ENCODE data around the gene ATP1B2. TPM values are rescaled to one million over a fixed set of nuclear protein-coding genes. Genes with fewer than 3 reads are reported as not detected.
"Not testable (repeated sequence)": the region's sequence is repeated elsewhere in the genome, so short reads cannot be mapped to it uniquely, and the experiment has no call there.

The ATP1B2 gene
- total RNA-seq, 1 donor, result not detected

DNA sequence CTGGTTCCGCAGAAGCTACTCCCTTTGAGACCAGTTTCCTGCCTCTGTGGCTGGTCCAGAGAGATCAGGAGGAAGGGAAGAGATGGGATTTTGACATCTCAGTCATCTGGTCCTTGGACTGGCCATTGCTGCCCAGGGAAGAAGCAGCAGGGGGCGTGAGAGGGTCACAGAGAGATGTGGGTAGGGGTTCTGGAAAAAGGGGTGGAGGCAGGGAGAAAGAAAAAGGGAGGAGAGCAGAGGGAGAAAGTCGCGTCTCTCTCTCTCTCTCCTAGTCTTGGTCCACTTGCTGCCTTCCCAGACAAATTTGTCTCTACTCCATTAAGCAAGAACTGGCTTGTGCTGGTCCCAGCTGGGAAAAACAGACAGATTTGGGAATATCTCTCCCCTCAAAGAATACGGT lies 16.3 kb upstream of the ATP1B2 start:
- peak; percentile 84 for TF ChIP-seq CTCF (IDR thresholded peaks at IDR 0.05; ENCODE audit: insufficient read depth, low read depth, low read length)
- H3K4me3 ChIP-seq (ENCODE audit: low read depth, low read length), result no peak overlapping the region
- peak; percentile 66 for DNase-seq (ENCODE audit: low read depth)

DNA sequence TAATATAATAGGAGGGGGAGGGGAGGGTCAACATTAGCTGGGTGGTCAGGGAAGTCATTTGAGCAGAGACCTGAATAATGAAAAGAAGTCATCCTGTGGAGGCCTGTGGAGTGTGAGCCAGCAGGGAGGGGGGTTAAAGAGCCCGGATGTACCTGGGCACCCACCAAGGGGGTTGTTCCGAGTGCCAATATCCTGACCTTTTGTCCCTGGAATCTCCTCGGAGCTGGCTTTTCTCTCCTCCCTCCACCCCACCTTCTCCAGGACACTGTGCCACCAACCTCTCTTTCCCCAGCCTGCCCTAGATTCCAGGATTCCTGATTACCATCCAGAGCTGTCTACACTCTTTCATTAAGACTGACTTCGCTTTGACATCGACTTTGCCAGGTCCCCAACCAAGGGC lies 14.6 kb upstream of the ATP1B2 start:
- H3K4me3 ChIP-seq (ENCODE audit: low read depth, low read length), result no peak overlapping the region
- no peak for DNase-seq (ENCODE audit: low read depth)
- no peak for TF ChIP-seq CTCF (IDR thresholded peaks at IDR 0.05; ENCODE audit: insufficient read depth, low read depth, low read length)

GRCh38 chr17:7640783-7641182 lies 9.9 kb upstream of the ATP1B2 start:
- no peak overlapping the region for H3K4me3 ChIP-seq (ENCODE audit: low read depth, low read length)
- TF ChIP-seq CTCF (IDR thresholded peaks at IDR 0.05; ENCODE audit: insufficient read depth, low read depth, low read length), result no peak
- no peak for DNase-seq (ENCODE audit: low read depth)

DNA sequence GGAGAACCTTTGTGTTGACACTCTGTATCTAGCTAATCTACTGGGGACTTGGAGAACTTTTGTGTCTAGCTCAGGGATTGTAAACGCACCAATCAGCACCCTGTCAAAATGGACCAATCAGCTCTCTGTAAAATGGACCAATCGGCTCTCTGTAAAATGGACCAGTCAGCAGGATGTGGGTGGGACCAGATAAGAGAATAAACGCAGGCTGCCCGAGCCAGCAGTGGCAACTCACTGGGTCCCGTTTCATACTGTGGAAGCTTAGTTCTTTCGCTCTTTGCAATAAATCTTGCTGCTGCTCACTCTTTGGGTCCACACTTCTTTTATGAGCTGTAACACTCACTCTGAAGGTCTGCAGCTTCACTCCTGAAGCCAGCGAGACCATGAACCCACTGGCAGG lies 9.1 kb upstream of the ATP1B2 start:
- not testable (repeated sequence) for DNase-seq (ENCODE audit: low read depth); H3K4me3 ChIP-seq (ENCODE audit: low read depth, low read length)

- DNase-seq (ENCODE audit: low read depth), result no peak
- no peak for TF ChIP-seq CTCF (IDR thresholded peaks at IDR 0.05; ENCODE audit: insufficient read depth, low read depth, low read length)
- H3K4me3 ChIP-seq (ENCODE audit: low read depth, low read length), result no peak overlapping the region
Observed at GRCh38 chr17:7644775-7645174, 6.0 kb upstream of the ATP1B2 start.

GRCh38 chr17:7646457-7646856 lies 4.3 kb upstream of the ATP1B2 start:
- H3K4me3 ChIP-seq (ENCODE audit: low read depth, low read length), result no peak overlapping the region
- no peak for TF ChIP-seq CTCF (IDR thresholded peaks at IDR 0.05; ENCODE audit: insufficient read depth, low read depth, low read length)
- DNase-seq (ENCODE audit: low read depth), result no peak

GRCh38 chr17:7647018-7647417 lies 3.7 kb upstream of the ATP1B2 start:
- H3K4me3 ChIP-seq (ENCODE audit: low read depth, low read length), result no peak overlapping the region
- DNase-seq (ENCODE audit: low read depth), result no peak
- no peak for TF ChIP-seq CTCF (IDR thresholded peaks at IDR 0.05; ENCODE audit: insufficient read depth, low read depth, low read length)

All from fibroblast of villous mesenchyme (primary cell).